22Rv1 (cell line): ENCODE measurements around the gene PPIF.

ENCODE experiments used
- H3K27ac ChIP-seq: fragments of 450-650 bp; 2 replicates; pipeline ENCODE4 v1.5.1; 2017
- CTCF ChIP-seq: fragments of 450-650 bp; IDR thresholded peaks from 2 replicates; pipeline ENCODE4 v1.5.1; 2017; ENCODE audit warnings: mild to moderate bottlenecking
- ZFX ChIP-seq: fragments of 450-650 bp; IDR thresholded peaks from 2 replicates; pipeline ENCODE4 v1.6.1; 2017; ENCODE audit warnings: antibody characterized with exemption, borderline replicate concordance

The PPIF gene

GRCh38 chr10:79304479-79305087 lies 42.7 kb upstream of the PPIF start:
- TF ChIP-seq ZFX (no peak), CTCF (no peak)
- H3K27ac ChIP-seq = no peak overlapping the region

GRCh38 chr10:79305515-79305914 lies 41.8 kb upstream of the PPIF start:
- no peak for TF ChIP-seq ZFX
- no peak for TF ChIP-seq CTCF
- H3K27ac ChIP-seq = no peak overlapping the region

GRCh38 chr10:79305988-79306387 lies 41.3 kb upstream of the PPIF start:
- H3K27ac ChIP-seq = no peak overlapping the region
- no peak for TF ChIP-seq ZFX
- TF ChIP-seq CTCF = no peak

- TF ChIP-seq CTCF (no peak), ZFX (no peak)
- H3K27ac ChIP-seq = no peak overlapping the region
Observed at GRCh38 chr10:79306644-79307220, 40.5 kb upstream of the PPIF start.

DNA sequence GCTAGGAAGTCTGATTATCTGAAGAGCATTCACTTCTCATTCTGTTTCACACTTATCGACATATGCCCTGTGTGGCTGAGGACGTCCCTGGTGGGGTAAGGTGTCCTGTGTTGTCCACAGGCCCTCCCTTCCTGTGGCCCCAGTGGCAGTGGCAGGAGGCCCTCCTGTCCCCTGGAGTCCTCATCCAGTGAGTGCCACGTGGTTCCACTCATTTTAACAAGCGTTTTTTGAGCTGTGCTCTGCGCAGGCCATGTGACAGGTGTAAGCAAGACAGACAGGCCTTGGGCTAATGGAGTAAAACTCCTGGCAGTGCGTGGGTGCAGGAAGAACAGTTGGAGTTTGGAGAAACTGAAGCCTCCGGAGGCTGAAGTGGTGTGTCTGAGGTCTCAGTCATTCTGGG lies 39.3 kb upstream of the PPIF start:
- no peak overlapping the region for H3K27ac ChIP-seq
- TF ChIP-seq ZFX (no peak), CTCF (no peak)

DNA sequence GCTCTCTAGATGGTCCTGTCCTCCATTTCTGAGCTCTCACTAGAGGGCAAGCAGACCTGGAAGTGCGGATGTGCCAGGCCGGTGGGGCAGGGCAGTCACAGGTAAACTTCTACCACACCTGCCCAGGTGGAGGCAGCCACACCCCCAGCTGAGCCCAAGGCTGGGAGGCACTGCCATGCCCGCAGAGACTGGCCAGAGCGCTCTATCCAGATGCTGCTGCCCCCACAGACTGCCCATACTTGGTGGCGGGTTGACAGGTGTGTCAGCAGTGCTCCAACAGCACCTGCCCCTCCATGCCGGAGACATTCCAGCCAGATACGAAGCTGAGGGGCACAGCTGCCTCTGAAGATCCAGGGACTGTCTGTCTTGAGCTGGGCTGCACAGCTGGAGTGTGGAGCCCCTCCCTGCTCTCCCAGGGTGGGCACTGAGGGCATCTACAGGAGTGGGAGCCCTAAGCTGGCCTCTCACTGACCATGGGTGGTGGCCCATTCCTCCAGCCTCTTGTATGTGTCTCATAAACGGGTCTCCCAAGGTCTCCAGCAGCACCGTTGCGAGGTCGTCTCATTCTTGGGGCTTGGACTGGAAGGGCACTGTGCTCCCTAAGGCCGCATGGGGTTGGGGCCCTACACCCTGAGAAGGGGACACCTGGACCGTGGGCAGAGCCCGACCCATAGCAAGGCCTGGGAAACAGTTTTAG lies 38.2 kb upstream of the PPIF start:
- TF ChIP-seq ZFX (no peak), CTCF (no peak)
- no peak overlapping the region for H3K27ac ChIP-seq
